ENCODE data around the gene RIPOR3.

The RIPOR3 gene

DNA sequence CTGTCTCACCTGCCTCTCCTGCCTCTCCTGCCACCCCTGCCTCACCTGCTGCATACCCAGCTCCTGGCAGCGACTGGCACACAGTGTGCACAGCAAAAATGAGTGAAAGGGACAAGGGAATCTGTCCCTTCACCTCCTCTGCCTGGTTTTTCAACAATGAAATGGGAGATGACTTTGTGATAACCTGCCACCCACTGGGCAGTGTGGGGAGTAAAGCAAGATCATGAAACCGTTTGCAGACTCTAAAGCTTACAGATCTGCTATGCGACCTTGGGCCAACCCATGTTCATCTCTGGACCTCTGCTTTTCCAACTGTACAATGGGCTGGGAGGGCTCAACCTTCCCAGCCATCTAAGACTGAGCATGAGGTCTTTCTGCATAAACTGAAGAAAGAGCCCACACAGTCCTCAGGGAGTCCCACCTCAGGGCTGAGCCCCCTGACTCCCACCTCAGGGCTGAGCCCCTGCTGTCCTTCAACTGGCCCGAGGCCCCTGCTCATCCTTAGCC is 81.1 kb downstream of the RIPOR3 start:
- H3K4me3 ChIP-seq (ENCODE audit: low read length in 2 of 2) = no peak overlapping the region
- H3K9ac ChIP-seq (ENCODE audit: low read length in 2 of 2) = no peak overlapping the region
- no peaks in the 10 kb centered on the region for H3K27me3 ChIP-seq (ENCODE audit: control insufficient read depth in 1 of 2, insufficient read depth in 2 of 2, low read length in 2 of 2)

DNA sequence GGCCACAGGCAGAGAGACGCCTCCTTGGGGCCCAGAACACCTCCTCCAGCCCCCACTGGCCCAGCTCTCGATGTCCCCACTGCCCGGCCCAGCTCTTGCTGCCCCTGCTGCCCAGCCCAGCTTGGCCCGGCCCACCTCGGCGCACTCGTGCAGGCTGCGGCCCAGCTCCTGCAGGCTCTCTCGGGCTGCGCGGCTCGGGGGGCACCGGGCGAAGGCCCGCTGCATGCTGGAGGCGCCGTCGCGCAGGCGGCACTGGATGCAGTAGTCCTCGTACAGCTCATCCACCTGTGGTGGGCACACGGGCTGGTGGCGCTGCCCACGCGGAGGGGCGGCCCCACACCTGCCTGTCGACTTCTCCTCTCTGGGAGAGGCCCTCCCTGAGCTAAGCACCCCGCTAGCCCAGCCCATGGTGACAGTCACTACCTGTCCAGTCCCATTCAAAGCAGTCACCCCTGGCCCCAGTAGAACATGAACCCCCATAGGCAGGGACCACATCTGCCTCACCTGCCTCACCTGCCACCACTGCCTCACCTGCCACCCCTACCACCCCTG is 81.8 kb downstream of the RIPOR3 start:
- H3K36me3 ChIP-seq (ENCODE audit: control insufficient read depth in 2 of 2, insufficient read depth in 2 of 2, low read length in 2 of 2) = no peaks in the 10 kb centered on the region
- H3K4me3 ChIP-seq (ENCODE audit: low read length in 2 of 2) = no peak overlapping the region
- H3K27me3 ChIP-seq (ENCODE audit: control insufficient read depth in 1 of 2, insufficient read depth in 2 of 2, low read length in 2 of 2) = no peaks in the 10 kb centered on the region
- no peaks in the 10 kb centered on the region for H3K9me3 ChIP-seq (ENCODE audit: control insufficient read depth in 2 of 2, low read length in 2 of 2)
- H3K9ac ChIP-seq (ENCODE audit: low read length in 2 of 2) = no peak overlapping the region
- H3K27ac ChIP-seq (ENCODE audit: low read length) = no peak overlapping the region
- H3K4me1 ChIP-seq (ENCODE audit: control insufficient read depth, insufficient read depth, low read length) = no peaks in the 10 kb centered on the region

More for the DNA sequence above, 81.1 kb downstream of the RIPOR3 start:
- no peaks in the 10 kb centered on the region for H3K36me3 ChIP-seq (ENCODE audit: control insufficient read depth in 2 of 2, insufficient read depth in 2 of 2, low read length in 2 of 2)
- no peaks in the 10 kb centered on the region for H3K9me3 ChIP-seq (ENCODE audit: control insufficient read depth in 2 of 2, low read length in 2 of 2)
- no peaks in the 10 kb centered on the region for H3K4me1 ChIP-seq (ENCODE audit: control insufficient read depth, insufficient read depth, low read length)
- no peak overlapping the region for H3K27ac ChIP-seq (ENCODE audit: low read length)

DNA sequence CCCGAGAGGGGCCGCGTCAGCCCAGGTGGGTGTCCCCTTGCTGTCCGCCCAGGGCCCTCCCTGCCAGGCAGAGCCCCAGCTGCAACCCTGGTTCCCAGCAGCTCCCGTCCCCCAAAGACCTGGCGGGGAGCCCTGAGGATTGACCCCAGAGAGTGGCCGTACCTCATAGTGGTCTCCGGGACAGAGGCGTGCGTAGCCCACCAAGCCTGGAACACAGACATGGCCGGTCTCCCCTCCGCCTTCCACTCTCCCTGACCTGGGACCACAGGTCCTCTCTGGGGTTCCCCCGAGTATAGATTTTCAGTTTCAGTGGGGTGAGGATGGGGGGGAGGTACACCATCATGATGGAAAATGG is 82.6 kb downstream of the RIPOR3 start:
- Histone ChIP-seq H3K9me3 (ENCODE audit: control insufficient read depth in 2 of 2, low read length in 2 of 2) (no peaks in the 10 kb centered on the region), H3K36me3 (ENCODE audit: control insufficient read depth in 2 of 2, insufficient read depth in 2 of 2, low read length in 2 of 2) (no peaks in the 10 kb centered on the region), H3K27me3 (ENCODE audit: control insufficient read depth in 1 of 2, insufficient read depth in 2 of 2, low read length in 2 of 2) (no peaks in the 10 kb centered on the region), H3K27ac (ENCODE audit: low read length) (no peak overlapping the region), H3K4me1 (ENCODE audit: control insufficient read depth, insufficient read depth, low read length) (no peaks in the 10 kb centered on the region), H3K9ac (ENCODE audit: low read length in 2 of 2) (no peak overlapping the region), H3K4me3 (ENCODE audit: low read length in 2 of 2) (no peak overlapping the region)

DNA sequence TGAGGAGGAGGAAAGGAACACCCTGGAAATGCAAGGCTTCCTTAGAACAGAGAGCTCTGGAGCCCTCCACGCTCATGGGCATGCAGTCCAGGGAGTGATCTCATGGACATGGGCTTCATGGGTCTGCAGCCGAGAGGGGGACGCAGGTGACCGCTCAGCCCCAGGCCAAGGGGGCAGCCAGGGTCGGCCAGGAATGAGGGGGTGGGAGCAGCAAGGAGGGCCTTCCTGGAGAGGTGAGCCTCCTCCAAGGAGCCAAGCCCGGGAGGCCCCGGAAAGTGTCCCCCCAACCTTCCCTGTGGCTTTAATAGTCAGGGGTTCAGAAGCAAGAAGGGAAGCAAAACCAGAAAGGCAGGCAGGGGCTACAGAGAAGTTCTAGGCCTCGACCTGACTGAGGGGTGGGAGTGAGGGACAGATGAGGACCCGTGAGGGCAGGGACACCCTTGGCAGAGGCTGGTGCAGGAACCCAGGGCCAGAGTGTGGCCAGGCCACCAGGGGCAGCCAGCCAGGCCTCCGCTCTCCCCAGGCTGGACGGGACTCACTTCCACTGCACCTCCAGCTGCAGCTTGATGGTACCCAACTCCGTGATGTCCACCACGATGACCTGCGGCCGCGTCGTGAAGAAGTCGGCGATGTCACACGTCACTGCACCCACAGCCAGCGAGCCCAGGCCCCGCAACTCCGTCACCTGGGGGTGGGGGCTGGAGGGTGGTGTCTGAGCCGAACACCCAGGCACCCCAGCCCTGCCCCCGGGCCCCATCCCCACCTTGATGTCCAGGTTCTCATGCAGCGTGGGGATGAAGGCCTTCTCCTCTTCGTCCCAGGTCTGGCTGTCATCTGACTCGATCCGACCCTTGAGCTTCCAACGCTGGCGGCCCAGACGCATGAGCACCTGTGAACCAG is 83.2 kb downstream of the RIPOR3 start:
- no peaks in the 10 kb centered on the region for H3K9me3 ChIP-seq (ENCODE audit: control insufficient read depth in 2 of 2, low read length in 2 of 2)
- H3K27me3 ChIP-seq (ENCODE audit: control insufficient read depth in 1 of 2, insufficient read depth in 2 of 2, low read length in 2 of 2) = no peaks in the 10 kb centered on the region
- H3K36me3 ChIP-seq (ENCODE audit: control insufficient read depth in 2 of 2, insufficient read depth in 2 of 2, low read length in 2 of 2) = no peaks in the 10 kb centered on the region
- H3K4me3 ChIP-seq (ENCODE audit: low read length in 2 of 2) = no peak overlapping the region
- no peak overlapping the region for H3K9ac ChIP-seq (ENCODE audit: low read length in 2 of 2)
- H3K27ac ChIP-seq (ENCODE audit: low read length) = no peak overlapping the region
- no peaks in the 10 kb centered on the region for H3K4me1 ChIP-seq (ENCODE audit: control insufficient read depth, insufficient read depth, low read length)

DNA sequence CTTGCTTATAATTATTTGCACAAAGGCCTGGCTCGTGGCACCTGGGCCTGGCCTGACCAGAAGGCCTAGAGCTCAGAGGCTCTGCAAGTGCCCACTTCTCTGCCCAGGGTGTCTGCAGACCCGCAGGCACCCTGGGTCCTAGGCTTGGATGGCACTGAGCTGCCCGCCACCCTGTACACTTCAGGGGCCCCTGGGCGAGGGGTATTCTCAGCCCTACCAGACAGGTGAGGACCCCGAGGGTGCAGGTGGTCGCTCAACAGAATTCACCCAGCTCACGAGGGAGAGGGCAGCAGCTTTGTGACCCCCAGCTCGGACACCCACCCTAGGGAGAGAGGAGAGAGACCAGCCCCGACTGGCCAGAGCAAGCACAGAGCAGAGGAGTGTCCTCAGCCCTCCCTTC is 83.9 kb downstream of the RIPOR3 start:
- no peaks in the 10 kb centered on the region for H3K9me3 ChIP-seq (ENCODE audit: control insufficient read depth in 2 of 2, low read length in 2 of 2)
- H3K9ac ChIP-seq (ENCODE audit: low read length in 2 of 2) = no peak overlapping the region
- H3K4me3 ChIP-seq (ENCODE audit: low read length in 2 of 2) = no peak overlapping the region
- H3K4me1 ChIP-seq (ENCODE audit: control insufficient read depth, insufficient read depth, low read length) = no peaks in the 10 kb centered on the region
- H3K36me3 ChIP-seq (ENCODE audit: control insufficient read depth in 2 of 2, insufficient read depth in 2 of 2, low read length in 2 of 2) = no peaks in the 10 kb centered on the region
- H3K27ac ChIP-seq (ENCODE audit: low read length) = no peak overlapping the region
- H3K27me3 ChIP-seq (ENCODE audit: control insufficient read depth in 1 of 2, insufficient read depth in 2 of 2, low read length in 2 of 2) = no peaks in the 10 kb centered on the region

GRCh38 chr20:50605136-50605535 is 86.2 kb downstream of the RIPOR3 start:
- no peak overlapping the region for H3K27ac ChIP-seq (ENCODE audit: low read length)
- H3K4me3 ChIP-seq (ENCODE audit: low read length in 2 of 2) = no peak overlapping the region
- H3K9me3 ChIP-seq (ENCODE audit: control insufficient read depth in 2 of 2, low read length in 2 of 2) = no peaks in the 10 kb centered on the region
- no peaks in the 10 kb centered on the region for H3K4me1 ChIP-seq (ENCODE audit: control insufficient read depth, insufficient read depth, low read length)
- H3K27me3 ChIP-seq (ENCODE audit: control insufficient read depth in 1 of 2, insufficient read depth in 2 of 2, low read length in 2 of 2) = no peaks in the 10 kb centered on the region
- no peak overlapping the region for H3K9ac ChIP-seq (ENCODE audit: low read length in 2 of 2)
- no peaks in the 10 kb centered on the region for H3K36me3 ChIP-seq (ENCODE audit: control insufficient read depth in 2 of 2, insufficient read depth in 2 of 2, low read length in 2 of 2)

DNA sequence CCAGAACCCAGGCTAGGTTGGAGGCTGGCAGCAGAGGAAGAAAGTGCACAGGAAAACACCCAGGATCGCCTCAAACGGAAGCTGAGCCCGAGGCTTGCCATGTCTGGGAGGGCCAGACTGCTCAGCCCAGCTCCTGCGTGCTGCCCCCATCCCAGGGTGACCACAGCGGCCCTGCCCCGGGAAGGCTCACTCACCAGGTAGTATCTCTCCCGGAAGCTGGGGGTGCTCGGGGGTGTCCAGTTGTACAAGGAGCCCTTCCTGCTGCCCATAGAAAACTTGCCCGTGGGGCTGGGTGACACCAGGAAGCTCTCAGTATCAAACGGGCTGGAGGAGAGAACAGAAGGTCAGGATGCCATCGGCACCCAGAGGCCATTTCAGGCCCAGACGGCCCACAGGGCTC is 86.9 kb downstream of the RIPOR3 start:
- peaks cover 0 to 2% of the 10 kb centered on the region in 2 donors for H3K27me3 ChIP-seq (ENCODE audit: control insufficient read depth in 1 of 2, insufficient read depth in 2 of 2, low read length in 2 of 2)
- no peaks in the 10 kb centered on the region for H3K9me3 ChIP-seq (ENCODE audit: control insufficient read depth in 2 of 2, low read length in 2 of 2)
- H3K4me1 ChIP-seq (ENCODE audit: control insufficient read depth, insufficient read depth, low read length) = no peaks in the 10 kb centered on the region
- no peak overlapping the region for H3K27ac ChIP-seq (ENCODE audit: low read length)
- H3K36me3 ChIP-seq (ENCODE audit: control insufficient read depth in 2 of 2, insufficient read depth in 2 of 2, low read length in 2 of 2) = no peaks in the 10 kb centered on the region
- no peak overlapping the region for H3K9ac ChIP-seq (ENCODE audit: low read length in 2 of 2)
- H3K4me3 ChIP-seq (ENCODE audit: low read length in 2 of 2) = no peak overlapping the region

GRCh38 chr20:50602432-50603088 is 88.8 kb downstream of the RIPOR3 start:
- Histone ChIP-seq H3K4me3 (ENCODE audit: low read length in 2 of 2) (no peak overlapping the region), H3K36me3 (ENCODE audit: control insufficient read depth in 2 of 2, insufficient read depth in 2 of 2, low read length in 2 of 2) (no peaks in the 10 kb centered on the region), H3K9me3 (ENCODE audit: control insufficient read depth in 2 of 2, low read length in 2 of 2) (no peaks in the 10 kb centered on the region), H3K4me1 (ENCODE audit: control insufficient read depth, insufficient read depth, low read length) (no peaks in the 10 kb centered on the region), H3K9ac (ENCODE audit: low read length in 2 of 2) (no peak overlapping the region), H3K27ac (ENCODE audit: low read length) (no peak overlapping the region), H3K27me3 (ENCODE audit: control insufficient read depth in 1 of 2, insufficient read depth in 2 of 2, low read length in 2 of 2) (peaks cover 2 to 6% of the 10 kb centered on the region in 2 donors)

DNA sequence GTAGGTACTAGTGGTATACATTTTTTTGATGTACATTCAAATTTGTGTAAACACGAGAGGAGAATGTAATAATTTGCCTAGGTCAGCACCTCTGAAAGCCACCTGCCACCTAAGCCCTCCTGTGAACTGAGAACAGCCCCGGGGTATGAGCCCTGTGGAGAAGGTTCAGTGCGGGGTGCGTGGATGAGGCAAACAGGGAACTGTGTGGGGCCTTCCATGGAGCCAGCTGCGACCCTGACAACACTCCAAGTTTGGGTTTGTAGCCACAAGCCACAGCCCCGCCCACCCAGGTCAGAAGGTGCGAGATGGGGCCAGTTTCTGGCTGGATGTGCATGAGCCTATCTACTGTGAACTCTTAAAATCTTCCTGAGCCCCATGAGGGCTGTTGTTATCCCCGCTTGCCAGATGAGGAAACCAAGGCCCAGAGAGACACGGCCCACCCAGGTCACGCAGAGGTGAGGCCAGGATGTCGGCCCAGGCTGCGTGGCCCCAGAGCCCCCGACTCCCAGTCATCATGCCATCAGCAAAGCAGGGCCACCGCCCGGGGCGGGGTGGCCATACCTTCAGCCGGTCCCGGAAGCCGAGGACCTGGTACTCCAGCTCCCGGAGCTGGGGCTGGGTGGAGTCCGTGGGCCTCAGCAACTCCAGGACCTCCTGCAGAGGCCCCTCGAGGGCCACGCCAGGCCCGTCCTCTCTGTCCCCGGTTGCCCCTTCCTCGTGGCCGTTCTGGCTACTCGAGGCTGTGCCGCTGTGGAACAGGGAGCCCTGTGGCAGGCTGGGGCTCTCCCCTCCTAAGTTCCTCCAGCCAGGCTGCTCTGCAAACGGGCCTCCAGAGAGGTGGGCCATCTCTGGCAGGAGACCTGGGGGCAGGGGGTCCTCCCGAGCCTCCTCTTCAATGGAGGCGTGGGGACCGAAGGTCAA is 89.6 kb downstream of the RIPOR3 start:
- no peaks in the 10 kb centered on the region for H3K4me1 ChIP-seq (ENCODE audit: control insufficient read depth, insufficient read depth, low read length)
- H3K9me3 ChIP-seq (ENCODE audit: control insufficient read depth in 2 of 2, low read length in 2 of 2) = no peaks in the 10 kb centered on the region
- H3K9ac ChIP-seq (ENCODE audit: low read length in 2 of 2) = no peak overlapping the region
- no peaks in the 10 kb centered on the region for H3K36me3 ChIP-seq (ENCODE audit: control insufficient read depth in 2 of 2, insufficient read depth in 2 of 2, low read length in 2 of 2)
- no peak overlapping the region for H3K27ac ChIP-seq (ENCODE audit: low read length)
- peaks cover 4 to 12% of the 10 kb centered on the region in 2 donors for H3K27me3 ChIP-seq (ENCODE audit: control insufficient read depth in 1 of 2, insufficient read depth in 2 of 2, low read length in 2 of 2)
- H3K4me3 ChIP-seq (ENCODE audit: low read length in 2 of 2) = no peak overlapping the region

DNA sequence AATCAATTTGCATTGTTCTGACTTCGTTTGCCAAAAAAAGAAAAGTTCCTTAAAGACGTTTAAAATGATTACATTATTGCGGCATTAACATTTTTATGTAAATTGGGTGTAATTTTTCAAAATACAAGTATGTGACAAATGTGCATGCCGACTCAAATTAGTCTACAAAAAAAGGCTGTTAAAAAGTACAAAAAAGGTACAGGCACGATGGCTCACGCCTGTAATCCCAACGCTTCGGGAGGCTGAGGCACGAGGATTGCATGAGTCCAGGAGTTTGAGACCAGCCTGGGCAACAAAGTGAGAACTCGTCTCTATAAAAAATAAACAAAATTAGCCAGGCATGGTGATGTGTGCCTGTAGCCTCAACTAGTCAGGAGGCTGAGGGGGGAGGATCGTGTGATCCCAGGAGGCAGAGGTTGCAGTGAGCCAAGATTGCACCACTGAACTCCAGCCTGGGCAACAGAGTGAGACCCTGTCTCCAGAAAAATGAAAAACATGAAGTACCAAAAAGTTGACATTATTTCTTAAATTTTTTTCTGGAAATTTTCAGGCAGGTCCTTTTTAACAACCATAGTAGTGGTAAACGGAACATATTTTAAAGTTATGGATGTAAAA is 91.0 kb downstream of the RIPOR3 start:
- no peaks in the 10 kb centered on the region for H3K9me3 ChIP-seq (ENCODE audit: control insufficient read depth in 2 of 2, low read length in 2 of 2)
- no peak overlapping the region for H3K4me3 ChIP-seq (ENCODE audit: low read length in 2 of 2)
- H3K4me1 ChIP-seq (ENCODE audit: control insufficient read depth, insufficient read depth, low read length) = peaks cover 2% of the 10 kb centered on the region
- H3K9ac ChIP-seq (ENCODE audit: low read length in 2 of 2) = no peak overlapping the region
- no peaks in the 10 kb centered on the region for H3K36me3 ChIP-seq (ENCODE audit: control insufficient read depth in 2 of 2, insufficient read depth in 2 of 2, low read length in 2 of 2)
- H3K27me3 ChIP-seq (ENCODE audit: control insufficient read depth in 1 of 2, insufficient read depth in 2 of 2, low read length in 2 of 2) = peaks cover 10 to 24% of the 10 kb centered on the region in 2 donors
- no peak overlapping the region for H3K27ac ChIP-seq (ENCODE audit: low read length)

Data from stomach smooth muscle (tissue), 2 donors.